ENCODE data around the gene AVP.

Gene AVP, protein sequence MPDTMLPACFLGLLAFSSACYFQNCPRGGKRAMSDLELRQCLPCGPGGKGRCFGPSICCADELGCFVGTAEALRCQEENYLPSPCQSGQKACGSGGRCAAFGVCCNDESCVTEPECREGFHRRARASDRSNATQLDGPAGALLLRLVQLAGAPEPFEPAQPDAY

DNA sequence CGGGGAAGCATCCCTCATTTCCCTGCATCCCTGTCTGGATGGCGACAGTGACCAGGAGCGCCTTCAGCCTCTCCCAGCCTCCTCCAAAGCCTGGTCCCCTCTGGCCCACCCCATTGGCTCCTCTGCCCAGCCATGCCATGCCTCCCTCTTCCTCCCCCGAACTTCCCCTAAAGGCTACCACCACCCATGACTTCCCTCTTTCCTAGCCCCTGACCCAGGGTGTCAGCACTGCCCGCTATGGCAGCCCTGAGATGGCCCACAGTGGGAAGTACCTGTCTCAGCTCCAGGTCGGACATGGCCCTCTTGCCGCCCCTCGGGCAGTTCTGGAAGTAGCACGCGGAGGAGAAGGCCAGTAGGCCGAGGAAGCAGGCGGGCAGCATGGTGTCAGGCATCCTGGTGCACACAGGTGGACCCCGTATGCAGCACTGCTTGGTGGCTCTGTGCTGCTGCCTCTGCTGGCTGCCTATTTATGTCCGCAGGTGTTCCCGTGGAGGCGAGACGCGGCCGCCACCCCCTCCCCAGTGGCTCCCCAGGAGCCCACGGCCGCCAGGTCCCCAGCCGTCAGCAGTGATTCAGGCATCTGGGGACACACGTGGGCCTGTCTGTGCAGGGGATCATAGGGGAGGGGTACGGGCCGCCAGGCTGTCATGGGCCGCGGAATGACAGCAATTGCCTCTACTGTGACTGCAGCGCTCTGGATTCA is at the start of gene AVP:
TSS of gene AVP (minus strand) at position 442 of the 703 bp plus-strand sequence. CDS start at position 392, 50 bp downstream.
- Histone ChIP-seq H3K79me2 (ENCODE audit: control insufficient read depth, low read length) (no peaks in the 10 kb centered on the region), H3K27ac (ENCODE audit: low read depth, low read length) (no peak within 1 kb of the TSS), H3K9me3 (ENCODE audit: control insufficient read depth, insufficient read depth, low read length) (no peaks in the 10 kb centered on the region), H3K36me3 (ENCODE audit: control insufficient read depth, low read length) (no peaks in the 10 kb centered on the region), H3F3A (ENCODE audit: control insufficient read depth, insufficient read depth) (no peaks in the 10 kb centered on the region), H4K20me1 (ENCODE audit: control insufficient read depth, insufficient read depth, low read depth, low read length) (no peaks in the 10 kb centered on the region), H3K9me2 (replicated peaks; ENCODE audit: control insufficient read depth, low read length) (no peaks in the 10 kb centered on the region), H3K27me3 (ENCODE audit: control insufficient read depth, low read length) (peaks cover 24% of the 10 kb centered on the region), H3K4me3 (ENCODE audit: low read length) (no peak within 1 kb of the TSS), H3K4me2 (ENCODE audit: low read length) (no peak within 1 kb of the TSS), H3K4me1 (ENCODE audit: control insufficient read depth, low read length) (no peaks in the 10 kb centered on the region)
- no peak for TF ChIP-seq EZH2phosphoT487 (IDR thresholded peaks at IDR 0.05; ENCODE audit: borderline replicate concordance, low read length)
- TF ChIP-seq, protein P1, sequence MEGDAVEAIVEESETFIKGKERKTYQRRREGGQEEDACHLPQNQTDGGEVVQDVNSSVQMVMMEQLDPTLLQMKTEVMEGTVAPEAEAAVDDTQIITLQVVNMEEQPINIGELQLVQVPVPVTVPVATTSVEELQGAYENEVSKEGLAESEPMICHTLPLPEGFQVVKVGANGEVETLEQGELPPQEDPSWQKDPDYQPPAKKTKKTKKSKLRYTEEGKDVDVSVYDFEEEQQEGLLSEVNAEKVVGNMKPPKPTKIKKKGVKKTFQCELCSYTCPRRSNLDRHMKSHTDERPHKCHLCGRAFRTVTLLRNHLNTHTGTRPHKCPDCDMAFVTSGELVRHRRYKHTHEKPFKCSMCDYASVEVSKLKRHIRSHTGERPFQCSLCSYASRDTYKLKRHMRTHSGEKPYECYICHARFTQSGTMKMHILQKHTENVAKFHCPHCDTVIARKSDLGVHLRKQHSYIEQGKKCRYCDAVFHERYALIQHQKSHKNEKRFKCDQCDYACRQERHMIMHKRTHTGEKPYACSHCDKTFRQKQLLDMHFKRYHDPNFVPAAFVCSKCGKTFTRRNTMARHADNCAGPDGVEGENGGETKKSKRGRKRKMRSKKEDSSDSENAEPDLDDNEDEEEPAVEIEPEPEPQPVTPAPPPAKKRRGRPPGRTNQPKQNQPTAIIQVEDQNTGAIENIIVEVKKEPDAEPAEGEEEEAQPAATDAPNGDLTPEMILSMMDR (IDR thresholded peaks at IDR 0.05; ENCODE audit: low read depth, low read length, poor library complexity, severe bottlenecking): no peak

DNA sequence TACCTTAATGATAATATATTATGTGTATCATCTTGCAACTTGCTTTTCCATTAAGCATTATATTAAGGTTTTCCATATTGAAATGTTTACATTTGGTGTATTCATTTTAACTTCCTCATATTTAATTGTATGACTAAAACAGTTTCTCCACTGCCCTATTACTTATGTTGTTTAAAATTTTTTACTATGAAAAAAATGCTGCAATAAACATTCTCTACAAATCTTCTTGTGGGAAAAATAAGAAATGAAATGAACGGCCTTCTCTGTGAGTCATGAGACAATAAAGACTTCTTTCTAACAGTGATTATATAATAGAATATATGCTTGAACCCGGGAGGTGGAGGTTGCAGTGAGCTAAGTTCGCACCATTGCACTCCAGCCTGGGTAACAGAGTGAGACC is 49.6 kb upstream of the AVP start:
- Histone ChIP-seq H3K27me3 (ENCODE audit: control insufficient read depth, low read length) (no peaks in the 10 kb centered on the region), H3K9me2 (replicated peaks; ENCODE audit: control insufficient read depth, low read length) (no peaks in the 10 kb centered on the region), H3K79me2 (ENCODE audit: control insufficient read depth, low read length) (peaks cover 6% of the 10 kb centered on the region; the same call in 1 of the 2 replicates), H4K20me1 (ENCODE audit: control insufficient read depth, insufficient read depth, low read depth, low read length) (no peaks in the 10 kb centered on the region), H3K36me3 (ENCODE audit: control insufficient read depth, low read length) (no peaks in the 10 kb centered on the region), H3F3A (ENCODE audit: control insufficient read depth, insufficient read depth) (no peaks in the 10 kb centered on the region), H3K4me1 (ENCODE audit: control insufficient read depth, low read length) (no peaks in the 10 kb centered on the region), H3K27ac (ENCODE audit: low read depth, low read length) (no peak overlapping the region), H3K4me3 (ENCODE audit: low read length) (no peak overlapping the region), H3K4me2 (ENCODE audit: low read length) (no peak overlapping the region), H3K9me3 (ENCODE audit: control insufficient read depth, insufficient read depth, low read length) (no peaks in the 10 kb centered on the region)
- no peak for TF ChIP-seq EZH2phosphoT487 (IDR thresholded peaks at IDR 0.05; ENCODE audit: borderline replicate concordance, low read length)
- TF ChIP-seq, protein P1 (IDR thresholded peaks at IDR 0.05; ENCODE audit: low read depth, low read length, poor library complexity, severe bottlenecking): no peak

- Histone ChIP-seq H3K4me3 (ENCODE audit: low read length) (no peak overlapping the region), H4K20me1 (ENCODE audit: control insufficient read depth, insufficient read depth, low read depth, low read length) (no peaks in the 10 kb centered on the region), H3K9me3 (ENCODE audit: control insufficient read depth, insufficient read depth, low read length) (no peaks in the 10 kb centered on the region), H3F3A (ENCODE audit: control insufficient read depth, insufficient read depth) (no peaks in the 10 kb centered on the region), H3K36me3 (ENCODE audit: control insufficient read depth, low read length) (no peaks in the 10 kb centered on the region), H3K4me2 (ENCODE audit: low read length) (no peak overlapping the region), H3K4me1 (ENCODE audit: control insufficient read depth, low read length) (no peaks in the 10 kb centered on the region), H3K79me2 (ENCODE audit: control insufficient read depth, low read length) (0 out of 2 replicates have a peak, but pooled peaks cover 2% of the 10 kb centered on the region), H3K27ac (ENCODE audit: low read depth, low read length) (no peak overlapping the region), H3K27me3 (ENCODE audit: control insufficient read depth, low read length) (no peaks in the 10 kb centered on the region), H3K9me2 (replicated peaks; ENCODE audit: control insufficient read depth, low read length) (no peaks in the 10 kb centered on the region)
- TF ChIP-seq, protein P1 (IDR thresholded peaks at IDR 0.05; ENCODE audit: low read depth, low read length, poor library complexity, severe bottlenecking): no peak
- TF ChIP-seq EZH2phosphoT487 (IDR thresholded peaks at IDR 0.05; ENCODE audit: borderline replicate concordance, low read length): no peak
These were observed 48.6 kb upstream of the AVP start for GRCh38 chr20:3133155-3133554.

Data from DOHH2 (cell line).